Hematopoietic multipotent progenitor cell (in vitro differentiated cells): ENCODE measurements around the gene KIF6. TPM values are rescaled to one million over a fixed set of nuclear protein-coding genes. Genes with fewer than 3 reads are reported as not detected.

Experiments
- small RNA-seq: library from RNA; depleted of rRNA; stranded (forward); fragments of <200 nt; gene quantifications from one replicate; pipeline ENCODE3, GENCODE V24; 2012
- total RNA-seq: library from RNA; depleted of rRNA; stranded (reverse); fragments of >200 nt; gene quantifications from one replicate; pipeline ENCODE4 v1.2.3, GENCODE V29; 2012

The KIF6 gene
- total RNA-seq, 1 donor = under 0.01 TPM

Small RNA genes within 50 kb of the gene (small RNA-seq; reads per million reads assigned to genes)
- gene RNU1-54P = not detected

Other genes starting within 250 kb of the KIF6 start
- under 0.01 TPM for gene DAAM2, start 67.0 kb upstream of the KIF6 start, total RNA-seq
- gene MOCS1, start 209.1 kb upstream of the KIF6 start, total RNA-seq = 2.2 TPM